GM18499 (cell line): ENCODE measurements around the gene EIF3D.

Experiments used
- ATAC-seq: cut with Tn5 transposase; IDR thresholded peaks from one replicate; pipeline ENCODE4 v1.9.1; 2021; ENCODE audit warnings: moderate number of reproducible peaks; ENCODE audit not compliant: insufficient read depth, unreplicated experiment

EIF3D gene, protein sequence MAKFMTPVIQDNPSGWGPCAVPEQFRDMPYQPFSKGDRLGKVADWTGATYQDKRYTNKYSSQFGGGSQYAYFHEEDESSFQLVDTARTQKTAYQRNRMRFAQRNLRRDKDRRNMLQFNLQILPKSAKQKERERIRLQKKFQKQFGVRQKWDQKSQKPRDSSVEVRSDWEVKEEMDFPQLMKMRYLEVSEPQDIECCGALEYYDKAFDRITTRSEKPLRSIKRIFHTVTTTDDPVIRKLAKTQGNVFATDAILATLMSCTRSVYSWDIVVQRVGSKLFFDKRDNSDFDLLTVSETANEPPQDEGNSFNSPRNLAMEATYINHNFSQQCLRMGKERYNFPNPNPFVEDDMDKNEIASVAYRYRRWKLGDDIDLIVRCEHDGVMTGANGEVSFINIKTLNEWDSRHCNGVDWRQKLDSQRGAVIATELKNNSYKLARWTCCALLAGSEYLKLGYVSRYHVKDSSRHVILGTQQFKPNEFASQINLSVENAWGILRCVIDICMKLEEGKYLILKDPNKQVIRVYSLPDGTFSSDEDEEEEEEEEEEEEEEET

DNA sequence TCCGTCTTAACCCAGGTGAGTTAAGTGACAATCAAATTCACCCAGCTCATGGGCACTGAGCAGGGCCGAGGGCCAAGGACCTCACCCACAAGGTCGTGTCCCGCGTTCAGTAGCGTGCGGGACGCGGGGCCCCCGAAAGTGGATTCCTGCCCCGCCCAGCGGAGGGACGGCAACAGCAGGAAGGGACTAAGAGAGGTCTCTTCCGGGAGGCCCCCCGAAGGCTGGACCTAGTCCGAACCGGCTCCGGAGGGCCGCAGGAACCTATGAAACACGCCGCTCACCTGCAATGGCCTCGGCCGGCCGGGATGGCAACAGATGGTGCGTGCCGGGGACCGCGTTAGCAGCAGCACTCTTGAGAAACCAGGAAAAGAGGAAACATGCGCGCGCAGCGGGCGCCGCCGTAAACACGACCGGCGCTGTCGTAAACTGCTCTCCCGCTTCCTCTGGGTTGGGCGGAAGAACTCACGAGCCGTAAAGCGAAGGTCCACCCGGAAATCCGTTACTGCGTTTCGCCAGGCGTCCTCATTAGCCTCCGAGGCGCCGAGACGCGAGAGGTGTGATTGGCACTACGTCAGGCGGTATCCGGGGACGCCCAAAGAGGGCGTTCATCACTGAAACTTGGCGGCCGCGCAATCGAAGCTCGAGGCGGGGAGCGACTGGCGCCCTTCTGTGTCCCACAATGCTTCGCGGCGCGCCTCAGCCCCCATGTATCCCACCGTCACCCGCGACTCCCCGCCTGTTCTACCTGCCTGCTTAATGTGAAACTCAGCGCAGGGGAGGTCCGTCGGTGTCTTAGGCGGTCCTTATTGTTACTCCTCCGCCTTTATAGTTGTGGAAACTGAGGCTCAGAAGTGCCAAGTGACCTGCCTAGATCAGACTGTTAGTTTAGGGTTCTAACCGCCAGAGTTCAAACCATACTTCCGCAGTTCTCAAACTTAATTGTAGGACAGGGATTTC lies at the start of gene EIF3D:
Gene EIF3D (minus strand): TSS at position 372 of the 957 bp plus-strand sequence. CDS start 3,045 bp downstream, outside the sequence.
- peak; percentile 93 for ATAC-seq

DNA sequence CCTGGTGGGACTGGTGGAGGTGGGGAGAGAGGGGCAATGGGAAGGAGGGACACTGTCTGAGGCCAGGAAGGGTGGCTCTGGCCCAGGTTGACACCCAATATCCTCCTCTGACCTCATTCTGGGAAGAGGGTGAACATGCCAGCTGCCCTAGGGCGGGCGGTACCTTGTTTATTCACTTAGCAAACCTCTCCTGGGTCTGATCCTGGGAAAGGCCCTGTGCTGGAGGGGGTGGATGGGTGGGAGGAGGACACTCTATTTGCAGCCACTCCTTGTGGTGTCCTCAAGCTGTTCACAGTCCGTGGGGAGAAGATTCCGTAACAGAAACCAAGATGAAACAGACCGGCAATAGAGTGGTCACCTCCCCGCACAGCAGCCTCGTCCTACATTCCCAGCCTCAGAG lies 49.7 kb upstream of the EIF3D start:
- ATAC-seq: no peak

DNA sequence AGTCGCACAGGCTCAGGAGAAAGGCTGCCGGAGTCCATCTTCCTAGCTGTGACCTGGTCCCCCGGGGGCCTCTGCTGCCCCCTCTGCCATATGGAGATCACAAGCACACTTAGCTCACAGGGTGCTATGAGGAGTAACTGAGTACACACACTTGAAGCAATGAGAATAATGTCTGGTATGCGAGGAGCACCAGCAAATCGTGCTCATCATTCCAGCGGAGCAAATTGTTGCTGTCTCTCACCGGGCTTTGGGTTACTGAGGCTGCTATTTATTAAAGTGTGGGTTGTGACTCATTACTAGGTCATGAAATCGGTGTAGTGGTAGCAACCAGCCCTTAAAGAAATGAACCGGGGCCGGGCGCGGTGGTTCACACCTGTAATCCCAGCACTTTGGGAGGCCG lies 48.1 kb upstream of the EIF3D start:
- ATAC-seq: no peak

DNA sequence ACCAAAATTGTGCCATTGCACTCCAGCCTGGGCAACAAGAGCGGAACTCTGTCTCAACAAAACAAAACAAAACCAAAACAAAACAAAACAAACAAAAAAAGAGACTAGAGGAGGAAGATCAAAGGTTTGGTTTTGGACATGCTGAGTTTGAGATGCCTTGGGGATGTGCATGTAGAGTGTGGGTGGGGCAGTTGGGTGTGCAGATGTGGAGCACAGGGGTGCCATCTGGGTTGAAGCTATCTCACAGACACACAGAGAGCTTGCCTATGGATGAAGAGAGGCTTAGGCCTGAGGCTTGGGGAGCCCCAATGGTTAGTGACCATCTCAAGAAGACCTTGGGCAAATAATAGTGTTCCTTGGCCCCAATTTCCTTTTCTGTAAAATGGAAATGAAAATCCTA lies 45.8 kb upstream of the EIF3D start:
- no peak for ATAC-seq

DNA sequence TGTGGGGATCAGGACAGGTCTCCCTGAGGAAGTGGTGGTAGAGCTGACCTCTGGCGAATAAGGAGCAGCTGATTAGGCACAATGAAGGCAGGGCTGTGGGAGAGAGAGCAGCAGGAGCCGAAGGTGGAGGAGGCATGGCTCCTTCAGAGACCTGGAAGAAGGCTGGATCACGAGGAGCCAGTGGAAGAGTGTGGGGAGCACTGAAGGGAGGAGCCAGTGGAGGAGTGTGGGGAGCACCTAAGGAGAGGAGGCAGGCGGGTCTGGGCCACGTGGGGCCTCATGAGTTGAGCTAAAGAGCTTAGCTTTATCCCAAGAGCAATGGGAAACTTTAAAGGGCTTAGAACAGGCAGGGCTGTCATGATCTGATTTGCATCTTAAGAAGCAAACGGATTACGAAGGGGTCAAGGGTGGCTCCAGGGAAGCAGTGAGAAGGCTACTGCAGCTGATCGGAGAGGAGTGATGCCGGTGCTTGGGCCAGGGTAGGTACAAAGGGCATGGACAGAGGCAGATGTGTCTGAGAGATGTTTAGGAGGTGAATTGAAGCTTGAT lies 44.9 kb upstream of the EIF3D start:
- ATAC-seq: no peak

DNA sequence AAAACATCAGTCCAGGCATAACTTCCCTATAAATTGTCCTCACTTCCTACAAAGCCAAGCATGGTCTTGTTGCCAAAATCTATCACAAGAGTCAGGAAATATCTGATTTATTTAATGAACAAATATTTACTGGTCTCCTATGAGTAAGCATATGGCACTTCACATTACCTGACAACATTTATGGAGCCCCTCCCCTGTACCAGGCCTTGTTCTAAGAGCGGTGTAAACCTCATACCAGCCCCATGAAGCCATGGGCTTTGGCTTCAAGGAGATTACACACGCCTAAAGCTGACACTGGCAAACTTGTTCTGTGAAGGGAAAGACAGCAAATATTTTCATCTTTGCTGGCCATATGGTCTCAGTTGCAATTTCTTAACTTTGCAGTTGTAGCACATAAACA lies 43.0 kb upstream of the EIF3D start:
- ATAC-seq: no peak

DNA sequence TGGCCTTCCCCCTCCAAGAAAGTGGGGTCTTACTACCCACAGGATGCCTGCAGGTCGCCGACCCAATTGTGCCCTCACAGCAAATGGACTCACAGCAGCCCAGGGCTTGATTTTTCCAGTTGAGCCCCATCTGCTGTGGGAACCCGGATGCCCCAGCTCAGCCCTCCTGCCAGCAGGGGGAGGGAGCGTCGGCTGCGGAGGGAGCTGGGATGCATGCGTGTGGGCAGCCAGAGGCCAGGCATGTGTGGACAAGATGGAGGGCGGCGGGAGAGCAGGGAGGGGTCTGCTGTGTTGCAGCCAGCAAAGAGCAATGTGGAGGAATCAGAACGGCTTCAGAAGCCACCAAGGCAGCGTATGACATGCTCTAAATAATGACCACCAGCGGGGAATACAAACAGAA lies 41.0 kb upstream of the EIF3D start:
- ATAC-seq: no peak

DNA sequence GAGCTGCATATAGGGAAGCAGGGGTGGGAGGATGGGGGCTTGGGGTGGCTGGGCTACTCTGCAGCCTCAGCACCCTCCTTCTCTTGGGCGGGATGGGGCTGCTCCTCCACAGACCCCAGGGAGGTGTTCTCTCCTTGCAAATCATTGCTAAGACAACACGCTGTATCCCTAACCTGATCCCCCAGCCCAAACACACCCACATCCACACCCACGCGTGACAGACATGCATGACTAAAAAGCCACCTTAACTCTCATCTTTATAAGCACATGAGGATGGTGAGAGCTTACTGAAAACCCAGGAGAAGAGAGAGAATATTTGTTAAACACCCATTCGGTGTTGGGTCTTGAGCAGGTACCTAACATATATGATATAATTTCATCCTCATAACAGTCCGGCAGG lies 39.9 kb upstream of the EIF3D start:
- ATAC-seq: no peak

DNA sequence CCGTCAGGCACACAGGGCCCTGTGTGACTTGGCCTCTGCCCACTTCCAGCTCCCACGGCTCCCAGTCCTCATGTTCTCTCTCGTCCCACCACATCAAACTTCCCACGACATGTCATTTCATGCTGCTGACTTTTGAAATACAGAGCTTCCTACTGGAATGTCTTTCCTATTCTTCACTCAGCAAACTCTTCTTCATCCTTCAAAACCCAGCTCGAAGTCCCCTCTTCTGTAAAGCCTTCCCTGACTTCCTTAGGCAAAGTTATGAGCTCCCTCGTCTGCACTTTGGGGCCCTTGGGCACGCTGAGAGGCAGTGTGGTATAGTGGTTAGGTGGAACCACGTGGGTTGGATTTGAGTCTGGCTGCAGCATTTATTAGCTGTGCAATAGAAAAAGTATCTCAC lies 37.8 kb upstream of the EIF3D start:
- ATAC-seq: no peak

DNA sequence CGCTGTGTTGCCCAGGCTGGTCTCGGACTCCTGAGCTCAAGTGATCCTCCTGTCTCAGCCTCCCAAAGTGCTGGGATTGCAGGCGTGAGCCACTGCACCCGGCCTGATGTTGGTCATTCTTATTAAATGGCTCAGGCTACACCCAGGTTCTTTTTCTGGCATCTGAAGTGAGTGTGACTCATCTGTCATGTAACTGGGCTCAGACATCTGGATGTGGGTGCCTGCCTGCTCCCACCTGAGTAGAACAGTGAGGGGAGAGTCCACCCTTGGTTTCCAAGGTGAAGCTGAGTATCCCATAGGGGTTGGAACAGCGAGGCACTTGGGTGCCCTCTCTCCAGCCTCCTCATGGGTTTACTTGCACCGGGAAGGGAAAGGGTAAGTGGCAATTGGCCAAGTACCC lies 36.7 kb upstream of the EIF3D start:
- ATAC-seq: no peak

DNA sequence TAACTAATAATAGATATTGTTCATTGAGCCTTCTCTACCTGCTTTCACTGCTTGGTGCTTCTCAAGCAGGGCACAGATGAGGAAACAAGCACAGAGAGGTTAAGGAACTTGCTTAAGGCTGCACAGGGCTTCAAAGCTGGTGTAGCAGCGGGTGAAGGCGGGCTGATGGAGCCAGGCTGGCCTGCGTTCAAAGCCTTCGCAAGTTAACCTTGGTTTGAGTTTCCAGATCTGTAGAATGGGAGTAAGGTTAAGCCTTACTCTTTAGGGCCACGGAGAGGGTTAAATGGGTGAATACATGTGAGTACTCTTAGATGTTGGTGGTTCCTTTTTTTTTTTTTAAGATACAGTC lies 36.2 kb upstream of the EIF3D start:
- ATAC-seq: no peak

DNA sequence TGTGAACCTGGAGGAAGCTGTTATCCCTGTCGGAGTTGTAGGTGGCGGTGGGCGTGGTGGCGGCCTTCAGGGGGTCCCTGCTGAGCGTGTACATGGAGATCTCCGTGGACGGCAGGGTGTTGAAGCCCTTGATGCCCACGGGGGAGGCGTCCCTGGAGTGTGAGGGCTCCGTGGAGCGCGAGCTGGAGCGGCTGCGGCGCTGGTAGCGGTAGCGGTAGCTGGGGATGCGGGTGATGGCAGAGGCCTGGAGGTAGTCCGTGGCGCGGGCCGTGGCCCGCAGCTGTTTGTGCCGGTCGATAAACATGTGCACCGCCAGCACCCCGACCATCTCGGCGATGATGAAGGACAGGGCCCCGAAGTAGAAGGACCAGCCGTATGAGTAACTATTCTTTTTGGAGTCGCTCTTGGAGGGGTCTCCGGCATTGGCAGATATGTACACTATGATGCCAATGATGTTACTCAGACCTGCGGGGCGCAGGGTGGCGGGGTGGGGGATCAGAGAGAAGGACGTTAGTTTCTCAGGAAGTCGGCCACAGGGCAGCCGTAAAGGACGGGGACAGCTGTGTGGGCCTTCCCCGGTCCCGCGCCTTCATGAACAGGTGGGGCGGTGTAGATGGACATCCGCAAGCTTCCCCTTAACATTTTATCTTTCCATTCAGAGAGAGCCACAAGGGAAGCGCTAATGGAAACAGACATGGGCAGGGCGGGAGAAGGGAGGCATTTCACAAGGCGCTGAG lies 35.6 kb upstream of the EIF3D start:
- ATAC-seq: no peak

DNA sequence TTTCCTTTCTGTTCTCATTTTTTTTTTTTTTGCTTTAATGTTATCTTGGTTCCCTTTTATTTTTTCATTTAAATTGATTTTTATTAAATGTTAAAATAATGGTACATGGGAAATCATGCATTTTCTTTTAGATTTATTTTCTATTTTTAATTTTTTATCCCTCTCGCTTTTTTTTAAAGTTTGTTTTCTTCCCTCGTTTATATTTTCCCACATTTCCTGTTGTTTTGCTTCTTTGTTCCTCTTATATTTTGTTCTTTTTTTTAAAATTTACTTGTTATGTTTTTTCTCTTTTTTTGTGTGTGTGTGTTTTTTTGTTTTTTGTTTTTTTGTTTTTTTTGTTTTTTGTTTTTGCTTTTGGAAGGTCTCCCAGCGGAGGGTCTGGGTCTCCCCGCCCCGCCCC lies 34.9 kb upstream of the EIF3D start:
- no peak for ATAC-seq

DNA sequence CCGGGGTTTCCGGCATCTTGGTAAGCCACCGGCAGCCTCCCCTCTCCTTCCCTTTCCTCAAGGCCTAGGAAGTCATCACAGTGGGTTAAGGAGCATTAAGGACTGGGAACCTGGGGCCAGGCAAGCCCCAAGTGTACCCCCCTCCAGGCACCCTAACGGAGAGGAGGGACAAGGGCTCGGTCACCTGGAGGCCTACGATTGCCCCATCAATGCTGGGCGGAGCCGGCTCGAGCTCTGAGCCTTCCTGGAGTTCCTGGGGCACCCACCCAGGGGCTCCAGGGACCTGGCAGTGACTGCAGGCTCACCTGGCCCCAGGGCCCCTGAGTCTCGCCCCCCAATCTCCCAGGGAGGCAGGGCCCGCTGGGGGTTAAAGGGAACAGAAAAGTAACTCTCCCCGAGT lies 34.5 kb upstream of the EIF3D start:
- ATAC-seq: no peak

DNA sequence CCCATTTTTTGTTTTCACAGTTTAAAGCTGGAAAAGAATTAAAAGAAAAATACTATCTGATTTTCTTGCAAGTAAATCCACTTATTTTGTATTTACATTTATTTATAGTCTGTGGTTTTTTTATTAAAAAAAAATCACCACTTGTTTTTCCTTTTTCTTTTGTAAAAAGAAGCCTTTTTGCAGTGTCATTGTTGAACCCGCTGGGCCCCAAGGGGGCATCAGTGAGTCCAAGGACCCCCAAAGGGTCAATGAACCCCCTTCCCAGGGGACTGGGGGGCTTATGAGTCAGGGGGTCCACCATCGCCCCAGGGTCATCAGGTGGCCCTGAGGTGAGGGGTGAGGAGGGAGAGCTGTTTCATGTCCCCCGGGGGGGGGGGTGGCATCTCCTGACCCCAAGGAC lies 34.0 kb upstream of the EIF3D start:
- ATAC-seq: no peak

DNA sequence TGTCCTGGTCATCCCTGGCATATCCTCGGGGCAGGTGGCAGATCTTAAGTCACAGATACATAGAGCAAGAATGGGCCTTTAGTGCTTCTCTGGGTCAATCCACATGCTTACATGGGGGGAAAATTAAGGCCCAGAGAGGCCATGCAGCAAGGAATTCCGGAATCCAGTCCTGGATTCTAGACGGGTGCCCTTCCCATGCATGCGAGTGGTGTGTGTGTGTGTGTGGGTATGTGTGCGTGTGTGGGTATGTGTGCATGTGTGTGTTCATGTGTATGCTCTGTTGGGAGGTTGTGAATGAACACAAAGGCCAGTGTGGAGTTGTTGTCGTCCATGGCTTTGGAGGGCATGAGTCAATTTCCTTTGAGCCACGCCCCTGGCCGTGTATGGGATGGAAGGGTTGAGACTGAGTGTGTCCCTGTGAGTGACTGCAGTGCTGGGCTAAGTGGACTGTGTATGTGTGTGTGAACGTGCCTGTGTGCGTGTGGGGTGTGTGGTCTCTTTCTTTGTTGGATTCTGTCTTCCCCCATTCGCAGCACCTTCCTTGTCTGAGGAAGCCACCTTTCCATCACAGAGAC lies 33.4 kb upstream of the EIF3D start:
- ATAC-seq: no peak

DNA sequence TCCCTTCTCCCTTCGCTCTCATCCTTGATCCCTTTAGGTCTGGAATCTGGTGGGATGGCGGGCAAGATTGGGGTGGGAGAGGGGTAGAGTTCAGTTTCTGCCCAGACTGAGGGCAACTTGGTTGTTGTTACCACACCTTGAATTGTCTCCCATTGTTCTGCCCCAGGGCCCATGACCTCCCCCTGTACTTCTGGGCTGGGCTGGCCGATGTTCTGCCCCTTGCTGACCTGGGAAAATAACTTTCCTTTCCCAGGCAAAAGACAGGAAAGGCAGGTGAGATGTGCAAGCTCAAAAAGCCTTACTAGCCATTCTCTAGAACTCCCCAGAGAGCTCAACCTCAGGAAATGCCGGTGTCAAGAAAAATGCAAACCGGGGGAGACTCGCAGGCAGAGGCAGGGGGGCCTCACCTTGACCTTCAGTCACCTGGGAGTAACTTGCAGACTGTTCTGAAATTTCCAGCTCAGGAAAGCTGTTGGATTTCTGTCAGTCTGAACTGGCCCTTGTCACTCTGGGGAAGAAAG lies 32.4 kb upstream of the EIF3D start:
- ATAC-seq: no peak

DNA sequence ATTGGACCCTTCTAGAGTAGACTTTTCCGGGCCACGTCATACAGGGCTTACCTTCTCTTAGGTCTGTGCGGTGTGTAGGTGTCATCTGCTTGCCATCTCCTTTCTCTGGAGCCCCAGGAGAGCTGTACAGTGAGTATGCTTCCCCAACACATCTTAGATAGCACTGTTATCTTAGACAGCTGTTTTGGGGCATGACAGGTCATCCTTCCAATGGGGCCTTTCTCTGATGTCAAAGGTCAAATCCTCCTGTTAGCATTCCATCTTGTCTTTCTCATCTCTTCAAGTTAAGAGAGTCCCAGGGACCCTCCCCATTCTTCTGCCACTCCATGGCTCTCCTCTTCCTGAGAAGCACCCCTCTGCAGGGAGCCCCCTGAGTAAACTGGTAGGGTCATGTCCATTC lies 31.0 kb upstream of the EIF3D start:
- no peak for ATAC-seq

DNA sequence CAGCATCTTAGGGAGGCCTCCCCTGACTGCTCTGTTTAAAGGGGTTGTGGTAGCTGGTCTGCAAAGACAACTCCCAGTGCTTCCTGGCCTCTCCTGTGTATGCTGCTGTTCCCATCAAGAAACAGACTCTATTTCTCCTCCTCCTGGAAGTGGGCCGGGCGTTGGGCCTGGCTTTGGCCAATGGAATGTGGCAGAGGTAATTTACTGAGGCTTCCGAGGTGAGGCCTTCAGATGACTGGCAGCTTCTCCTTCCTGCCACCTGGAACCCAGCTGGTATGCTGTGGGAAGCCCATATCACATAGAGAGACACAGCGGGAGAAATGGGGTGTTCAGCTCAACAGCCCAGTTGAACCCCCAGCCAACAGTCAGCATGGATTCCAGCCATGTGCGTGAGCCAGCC lies 25.1 kb upstream of the EIF3D start:
- no peak for ATAC-seq

DNA sequence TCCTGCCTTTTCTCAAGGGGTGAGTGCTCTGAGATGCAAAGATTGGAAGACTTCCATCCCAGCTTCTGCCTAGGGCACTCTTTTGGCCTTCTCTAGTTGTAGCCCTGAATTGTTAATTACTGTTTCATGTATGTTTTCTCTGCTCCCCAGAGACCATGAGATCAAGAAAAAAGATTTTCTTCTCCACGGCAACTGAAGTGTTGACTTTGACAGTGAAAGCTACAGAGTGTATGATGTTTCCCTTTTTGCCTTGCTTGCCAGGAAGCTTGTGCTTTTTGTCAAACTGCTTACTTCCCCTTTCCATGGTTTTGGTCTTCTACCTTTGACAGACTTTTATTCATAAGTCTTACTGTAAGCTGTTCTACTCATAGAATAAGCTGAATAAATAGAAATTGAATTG lies 23.3 kb upstream of the EIF3D start:
- no peak for ATAC-seq
